ENCODE data around the gene GRIK4. TPM values are rescaled to one million over a fixed set of nuclear protein-coding genes. Genes with fewer than 3 reads are reported as not detected.
"Not testable (repeated sequence)": the region's sequence is repeated elsewhere in the genome, so short reads cannot be mapped to it uniquely, and the experiment has no call there.

GRIK4 gene
- total RNA-seq, 2 experiments from 2014 or later = not detected

DNA sequence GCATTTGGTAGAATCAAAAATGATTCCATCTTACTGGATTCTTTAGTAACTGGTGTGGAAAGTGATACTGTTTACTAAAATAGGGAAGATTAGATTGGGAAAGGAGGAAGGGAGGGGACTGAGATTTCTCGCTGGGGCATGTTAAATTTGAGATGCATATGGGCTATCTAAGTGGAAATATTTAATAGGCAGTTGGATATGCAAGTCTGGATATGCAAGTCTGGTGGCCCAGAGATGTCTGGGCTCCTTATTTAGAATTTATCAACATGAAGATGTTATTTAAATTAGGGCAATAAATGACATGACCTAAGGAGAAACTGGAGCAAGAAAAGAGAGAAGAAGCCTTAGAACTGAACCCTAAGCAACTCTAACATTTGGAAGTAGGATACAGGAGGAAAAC lies 495.4 kb downstream of the GRIK4 start:
- intact Hi-C loops (cut with micrococcal nuclease) = no loop called here
- CTCF ChIA-PET = no interaction called here

GRCh38 chr11:121008551-121008950 lies 497.0 kb downstream of the GRIK4 start:
- Mint-ChIP-seq H3K27ac (no peak overlapping the region), H3K27me3 (peaks cover 21% of the 10 kb centered on the region), H3K36me3 (no peaks in the 10 kb centered on the region), H3K4me3 (no peak overlapping the region), H3K9me3 (peaks cover 5% of the 10 kb centered on the region), H3K4me1 (ENCODE audit: low read depth) (no peaks in the 10 kb centered on the region)
- intact Hi-C loops (cut with micrococcal nuclease) = no loop called here
- DNase-seq = no peak
- ChIA-PET CTCF (no interaction called here), POLR2A (no interaction called here)

More for the DNA sequence above, 495.4 kb downstream of the GRIK4 start:
- no peaks in the 10 kb centered on the region for H3K4me1 Mint-ChIP-seq (ENCODE audit: low read depth)
- peaks cover 5% of the 10 kb centered on the region for H3K9me3 Mint-ChIP-seq
- DNase-seq = no peak
- H3K27me3 Mint-ChIP-seq = peaks cover 23% of the 10 kb centered on the region
- POLR2A ChIA-PET = no interaction called here
- H3K4me3 Mint-ChIP-seq = no peak overlapping the region
- H3K27ac Mint-ChIP-seq = no peak overlapping the region
- H3K36me3 Mint-ChIP-seq = no peaks in the 10 kb centered on the region

DNA sequence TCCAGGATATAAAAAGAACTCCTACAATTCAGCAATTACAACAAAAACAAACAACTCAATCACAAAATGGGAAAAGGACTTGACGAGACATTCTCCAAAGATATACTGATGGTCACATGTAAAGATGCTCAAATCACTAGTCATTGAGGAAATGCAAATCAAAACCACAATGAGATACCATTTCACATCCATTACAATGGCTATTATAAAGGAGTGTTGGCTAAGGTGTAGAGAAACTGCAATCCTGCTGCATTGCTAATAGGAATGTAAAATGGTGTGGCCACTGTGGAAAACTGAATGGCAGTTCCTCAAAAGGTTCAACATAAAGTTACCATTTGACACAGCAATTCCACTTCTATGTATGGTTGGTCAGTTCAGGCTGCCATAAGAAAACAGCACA lies 500.5 kb downstream of the GRIK4 start:
- no peak for DNase-seq
- no peaks in the 10 kb centered on the region for H3K36me3 Mint-ChIP-seq
- ChIA-PET CTCF (no interaction called here), POLR2A (no interaction called here)
- H3K27me3 Mint-ChIP-seq = peaks cover 12% of the 10 kb centered on the region
- no peaks in the 10 kb centered on the region for H3K4me1 Mint-ChIP-seq (ENCODE audit: low read depth)
- no peak overlapping the region for H3K27ac Mint-ChIP-seq
- intact Hi-C loops (cut with micrococcal nuclease) = no loop called here
- H3K4me3 Mint-ChIP-seq = no peak overlapping the region
- no peaks in the 10 kb centered on the region for H3K9me3 Mint-ChIP-seq

DNA sequence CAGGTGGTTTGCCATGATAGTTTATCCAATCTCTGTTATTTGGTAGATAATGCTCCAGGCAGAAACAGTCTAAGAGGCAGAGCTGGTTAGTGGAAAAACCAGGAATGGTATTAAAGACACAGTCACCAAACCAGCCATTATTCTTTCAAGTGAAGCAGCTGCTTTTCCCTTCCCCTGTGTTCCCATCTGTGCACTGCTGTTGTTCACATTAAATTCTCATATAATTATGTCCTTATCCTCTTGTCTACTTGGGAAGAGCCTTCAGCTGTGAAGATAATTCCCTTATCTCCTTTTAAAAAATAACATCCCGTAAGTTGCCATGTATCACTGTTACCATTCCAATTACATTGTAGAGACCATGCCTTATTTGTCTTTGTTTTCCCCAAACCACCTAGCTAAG lies 507.2 kb downstream of the GRIK4 start:
- H3K27ac Mint-ChIP-seq = no peak overlapping the region
- no peaks in the 10 kb centered on the region for H3K9me3 Mint-ChIP-seq
- DNase-seq = no peak
- peaks cover 2% of the 10 kb centered on the region for H3K4me1 Mint-ChIP-seq (ENCODE audit: low read depth)
- CTCF ChIA-PET = interaction anchor here (1.8 kb wide), 1 partner anchor 176 kb away, joined by 5 read pairs; no protein-coding TSS in a partner anchor
- no peak overlapping the region for H3K4me3 Mint-ChIP-seq
- intact Hi-C loops (cut with micrococcal nuclease) = no loop called here
- H3K27me3 Mint-ChIP-seq = peaks cover 3% of the 10 kb centered on the region
- H3K36me3 Mint-ChIP-seq = no peaks in the 10 kb centered on the region
- POLR2A ChIA-PET = no interaction called here

GRCh38 chr11:121021718-121022117 lies 510.2 kb downstream of the GRIK4 start:
- DNase-seq; intact Hi-C loops (cut with micrococcal nuclease); H3K9me3 Mint-ChIP-seq; POLR2A ChIA-PET; CTCF ChIA-PET; H3K27ac Mint-ChIP-seq; H3K36me3 Mint-ChIP-seq; H3K4me3 Mint-ChIP-seq; H3K27me3 Mint-ChIP-seq: not testable (repeated sequence)
- H3K4me1 Mint-ChIP-seq (ENCODE audit: low read depth) = peaks cover 16% of the 10 kb centered on the region

DNA sequence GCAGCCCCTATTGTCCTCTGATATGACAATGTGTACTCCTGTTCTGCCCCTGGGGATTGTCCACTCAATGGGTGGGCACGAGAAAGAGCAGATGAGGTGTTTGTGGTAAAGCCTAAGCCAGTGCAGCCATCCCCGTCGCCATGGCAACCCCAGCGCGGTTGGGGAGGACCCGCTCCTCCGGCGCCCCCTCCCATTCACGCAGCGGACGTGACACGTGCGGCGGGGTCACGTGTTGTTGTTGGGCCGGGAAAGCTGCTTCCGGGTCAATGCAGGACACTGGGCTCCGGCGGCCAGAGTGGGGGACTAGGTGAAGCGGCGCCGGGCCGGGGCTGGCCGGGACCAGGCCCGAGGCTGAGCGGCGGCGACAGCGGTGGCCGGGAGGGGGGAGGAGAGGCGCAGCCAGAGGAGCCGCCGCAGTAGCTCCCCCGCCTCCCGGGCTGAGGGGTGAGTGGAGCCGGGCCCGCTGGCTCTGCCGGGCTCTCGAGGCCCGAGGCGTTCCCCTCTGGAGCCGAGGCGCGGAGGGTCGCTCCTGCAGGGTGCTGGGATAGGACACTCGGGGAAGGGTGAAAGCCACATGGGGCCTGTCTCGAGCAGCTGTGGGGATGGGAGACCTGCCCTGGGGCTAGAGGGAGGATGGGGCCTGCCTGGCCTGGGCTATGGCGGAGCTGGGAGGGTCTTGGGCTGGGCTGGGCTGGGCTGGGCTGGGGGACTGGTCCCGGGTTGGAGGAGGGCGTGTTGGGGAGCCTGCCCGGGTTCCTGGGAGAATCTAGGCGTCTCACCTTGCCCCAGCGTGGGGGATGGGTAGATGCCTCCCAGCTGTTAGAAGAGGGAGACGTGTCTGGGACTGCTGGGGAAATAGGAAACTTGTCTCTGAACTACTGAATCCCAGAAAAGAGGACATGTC lies 512.6 kb downstream of the GRIK4 start, which contains the start of gene TBCEL:
TSS of gene TBCEL (plus strand) at position 255 of the 904 bp plus-strand sequence. CDS start 21,589 bp downstream, outside the sequence.
- Mint-ChIP-seq H3K27me3 (peaks cover 2% of the 10 kb centered on the region), H3K36me3 (no peaks in the 10 kb centered on the region), H3K4me3 (peak within 1 kb of the TSS; percentile 79), H3K4me1 (ENCODE audit: low read depth) (peaks cover 18% of the 10 kb centered on the region), H3K9me3 (no peaks in the 10 kb centered on the region), H3K27ac (peak within 1 kb of the TSS; percentile 57)
- intact Hi-C loops (cut with micrococcal nuclease) = no loop called here
- ChIA-PET CTCF (interaction anchor here (0.9 to 1.4 kb wide), 3 partner anchors 11 to 170 kb away, joined by 3 to 4 read pairs (median 4); no protein-coding TSS in a partner anchor), POLR2A (interaction anchor here (0.8 to 1.5 kb wide), 2 partner anchors 28 to 33 kb away, joined by 3 read pairs; no protein-coding TSS in a partner anchor)
- peak; percentile 86 for DNase-seq

- CTCF ChIA-PET = interaction anchor here (0.9 to 1.4 kb wide), 3 partner anchors 10 to 169 kb away, joined by 3 to 4 read pairs (median 4); no protein-coding TSS in a partner anchor
- H3K9me3 Mint-ChIP-seq = no peaks in the 10 kb centered on the region
- peaks cover 2% of the 10 kb centered on the region for H3K27me3 Mint-ChIP-seq
- POLR2A ChIA-PET = interaction anchor here (1.5 kb wide), 1 partner anchor 27 kb away, joined by 3 read pairs; no protein-coding TSS in a partner anchor
- intact Hi-C loops (cut with micrococcal nuclease) = no loop called here
- peak overlapping the region; percentile 79 for H3K4me3 Mint-ChIP-seq
- H3K27ac Mint-ChIP-seq = no peak overlapping the region
- H3K4me1 Mint-ChIP-seq (ENCODE audit: low read depth) = peaks cover 21% of the 10 kb centered on the region
- no peak for DNase-seq
- peaks cover 2% of the 10 kb centered on the region for H3K36me3 Mint-ChIP-seq
Measured at GRCh38 chr11:121024989-121025388, 513.4 kb downstream of the GRIK4 start.

- no peak overlapping the region for H3K4me3 Mint-ChIP-seq
- ChIA-PET CTCF (no interaction called here), POLR2A (no interaction called here)
- no peaks in the 10 kb centered on the region for H3K9me3 Mint-ChIP-seq
- peaks cover 24% of the 10 kb centered on the region for H3K4me1 Mint-ChIP-seq (ENCODE audit: low read depth)
- no peak overlapping the region for H3K27ac Mint-ChIP-seq
- H3K27me3 Mint-ChIP-seq = no peaks in the 10 kb centered on the region
- H3K36me3 Mint-ChIP-seq = peaks cover 6% of the 10 kb centered on the region
- intact Hi-C loops (cut with micrococcal nuclease) = no loop called here
- DNase-seq = no peak
Measured at GRCh38 chr11:121029153-121029552, 517.6 kb downstream of the GRIK4 start.

DNA sequence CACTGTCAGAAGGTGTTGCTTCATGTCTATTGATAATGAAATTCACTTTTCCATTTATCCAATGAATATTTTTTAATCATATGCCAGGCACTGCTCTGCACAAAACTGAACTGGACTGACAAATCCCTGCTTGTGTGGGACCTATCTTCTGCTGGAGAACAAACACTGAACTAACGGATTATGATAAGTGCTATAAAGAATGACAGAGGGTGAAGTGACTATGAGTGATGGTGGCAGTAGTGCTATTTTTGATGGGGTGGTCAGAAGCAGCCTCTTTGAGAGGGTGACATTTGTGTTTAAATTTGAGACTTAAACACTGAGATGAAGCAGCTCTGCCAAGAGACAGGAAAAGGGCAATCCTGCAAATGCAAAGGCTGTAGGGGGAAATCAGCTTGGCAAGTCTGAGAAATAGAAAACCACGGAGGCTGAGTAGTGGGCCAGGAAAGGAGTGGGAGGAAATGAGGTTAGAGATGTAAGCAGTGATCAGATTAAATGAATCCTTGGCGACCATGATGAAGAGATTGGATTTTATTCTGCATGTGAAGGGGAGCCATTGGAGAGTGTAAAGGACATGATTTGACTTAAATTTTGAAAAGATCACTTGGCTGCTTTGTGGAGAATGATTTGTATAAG lies 518.4 kb downstream of the GRIK4 start:
- POLR2A ChIA-PET = no interaction called here
- CTCF ChIA-PET = no interaction called here

DNA sequence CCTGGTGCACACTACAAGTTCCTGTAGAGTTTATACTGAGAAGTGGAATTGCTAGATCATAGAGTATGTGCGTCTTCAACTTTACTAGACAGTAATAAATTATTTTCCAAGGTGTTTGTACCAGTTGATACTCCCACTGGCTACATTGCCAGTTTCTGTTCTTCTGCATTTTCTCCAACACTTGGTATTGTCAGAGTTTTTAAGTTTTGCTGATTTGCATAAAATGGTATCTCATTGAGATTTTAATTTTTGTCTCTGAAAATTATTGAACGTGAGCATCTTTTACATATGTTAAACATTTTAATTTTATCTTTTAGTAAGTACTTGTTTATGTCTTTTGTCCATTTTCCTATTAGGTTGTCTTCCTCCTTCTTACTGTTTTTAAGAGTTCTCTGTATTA lies 519.6 kb downstream of the GRIK4 start:
- Mint-ChIP-seq H3K27ac (no peak overlapping the region), H3K27me3 (no peaks in the 10 kb centered on the region), H3K9me3 (no peaks in the 10 kb centered on the region), H3K4me3 (no peak overlapping the region), H3K4me1 (ENCODE audit: low read depth) (peaks cover 21% of the 10 kb centered on the region), H3K36me3 (peaks cover 6% of the 10 kb centered on the region)
- ChIA-PET POLR2A (no interaction called here), CTCF (no interaction called here)
- no peak for DNase-seq
- intact Hi-C loops (cut with micrococcal nuclease) = loop anchor here (10.0 kb wide), 1 partner anchor 164 kb away; no protein-coding TSS in a partner anchor

More for the DNA sequence above, 518.4 kb downstream of the GRIK4 start:
- no peak for DNase-seq
- H3K36me3 Mint-ChIP-seq = peaks cover 6% of the 10 kb centered on the region
- H3K4me1 Mint-ChIP-seq (ENCODE audit: low read depth) = peaks cover 19% of the 10 kb centered on the region
- H3K9me3 Mint-ChIP-seq = no peaks in the 10 kb centered on the region
- no peak overlapping the region for H3K4me3 Mint-ChIP-seq
- no peak overlapping the region for H3K27ac Mint-ChIP-seq
- no peaks in the 10 kb centered on the region for H3K27me3 Mint-ChIP-seq
- intact Hi-C loops (cut with micrococcal nuclease) = loop anchor here (10.0 kb wide), 1 partner anchor 165 kb away; no protein-coding TSS in a partner anchor

DNA sequence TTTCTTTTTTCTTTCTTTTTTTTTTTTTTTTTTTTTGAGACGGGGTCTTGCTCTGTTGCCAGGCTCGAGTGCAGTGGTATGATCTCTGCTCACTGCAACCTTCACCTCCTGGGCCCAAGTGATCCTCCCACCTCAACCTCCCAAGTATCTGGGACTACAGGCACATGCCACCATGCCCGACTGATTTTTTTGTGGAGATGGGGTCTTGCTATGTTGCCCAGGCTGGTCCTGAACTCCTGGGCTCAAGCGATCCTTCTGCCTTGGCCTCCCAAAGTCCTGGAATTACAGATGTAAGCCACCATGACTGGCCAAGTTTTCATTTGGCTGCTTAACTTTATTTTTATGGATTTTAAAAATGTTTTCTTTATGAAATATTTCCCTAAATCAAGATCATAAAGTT lies 520.1 kb downstream of the GRIK4 start:
- DNase-seq, H3K27ac Mint-ChIP-seq, H3K9me3 Mint-ChIP-seq, POLR2A ChIA-PET, CTCF ChIA-PET, H3K36me3 Mint-ChIP-seq, H3K4me3 Mint-ChIP-seq, H3K27me3 Mint-ChIP-seq: not testable (repeated sequence)
- intact Hi-C loops (cut with micrococcal nuclease) = loop anchor here (10.0 kb wide), 1 partner anchor 163 kb away; no protein-coding TSS in a partner anchor
- H3K4me1 Mint-ChIP-seq (ENCODE audit: low read depth) = peaks cover 23% of the 10 kb centered on the region

DNA sequence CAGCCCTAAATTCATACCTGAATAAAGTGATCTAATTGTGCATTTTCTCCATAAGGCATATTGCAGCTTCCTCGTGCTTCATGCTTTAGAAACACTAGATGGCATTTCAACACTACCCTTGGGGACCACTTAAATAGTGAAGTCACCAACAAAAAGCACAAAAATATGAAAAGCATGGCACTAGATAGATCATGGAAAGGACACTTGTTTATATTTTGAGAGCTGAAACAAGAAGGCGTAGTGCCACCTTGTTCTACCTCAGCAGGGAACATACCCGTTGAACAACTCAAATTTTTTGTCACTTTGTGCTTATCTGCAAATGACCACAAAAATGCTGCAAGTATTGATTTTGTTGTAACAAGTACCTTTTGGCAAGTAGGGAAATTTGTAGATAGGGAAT lies 521.0 kb downstream of the GRIK4 start:
- DNase-seq = no peak
- Mint-ChIP-seq H3K9me3 (no peaks in the 10 kb centered on the region), H3K4me1 (ENCODE audit: low read depth) (peaks cover 23% of the 10 kb centered on the region), H3K36me3 (peaks cover 6% of the 10 kb centered on the region), H3K27ac (no peak overlapping the region), H3K27me3 (no peaks in the 10 kb centered on the region), H3K4me3 (no peak overlapping the region)
- CTCF ChIA-PET = no interaction called here
- intact Hi-C loops (cut with micrococcal nuclease) = loop anchor here (10.0 kb wide), 1 partner anchor 162 kb away; no protein-coding TSS in a partner anchor
- POLR2A ChIA-PET = no interaction called here

Measured in activated CD4-positive, alpha-beta memory T cell treated with anti-CD3 and anti-CD28 coated beads for 36 hours (primary cell).